GM20431 (cell line): ENCODE measurements around the gene CRYZ.
"Not testable (repeated sequence)": the region's sequence is repeated elsewhere in the genome, so short reads cannot be mapped to it uniquely, and the experiment has no call there.

Source experiments
- in situ Hi-C: fragments of 300-500 bp; cut with MseI, MboI; formaldehyde crosslinking; loops from one replicate; pipeline ENCODE4 v1.15.0; 2020; ENCODE audit warnings: low sequenced_read_pairs; ENCODE audit not compliant: unreplicated experiment

The CRYZ gene

DNA sequence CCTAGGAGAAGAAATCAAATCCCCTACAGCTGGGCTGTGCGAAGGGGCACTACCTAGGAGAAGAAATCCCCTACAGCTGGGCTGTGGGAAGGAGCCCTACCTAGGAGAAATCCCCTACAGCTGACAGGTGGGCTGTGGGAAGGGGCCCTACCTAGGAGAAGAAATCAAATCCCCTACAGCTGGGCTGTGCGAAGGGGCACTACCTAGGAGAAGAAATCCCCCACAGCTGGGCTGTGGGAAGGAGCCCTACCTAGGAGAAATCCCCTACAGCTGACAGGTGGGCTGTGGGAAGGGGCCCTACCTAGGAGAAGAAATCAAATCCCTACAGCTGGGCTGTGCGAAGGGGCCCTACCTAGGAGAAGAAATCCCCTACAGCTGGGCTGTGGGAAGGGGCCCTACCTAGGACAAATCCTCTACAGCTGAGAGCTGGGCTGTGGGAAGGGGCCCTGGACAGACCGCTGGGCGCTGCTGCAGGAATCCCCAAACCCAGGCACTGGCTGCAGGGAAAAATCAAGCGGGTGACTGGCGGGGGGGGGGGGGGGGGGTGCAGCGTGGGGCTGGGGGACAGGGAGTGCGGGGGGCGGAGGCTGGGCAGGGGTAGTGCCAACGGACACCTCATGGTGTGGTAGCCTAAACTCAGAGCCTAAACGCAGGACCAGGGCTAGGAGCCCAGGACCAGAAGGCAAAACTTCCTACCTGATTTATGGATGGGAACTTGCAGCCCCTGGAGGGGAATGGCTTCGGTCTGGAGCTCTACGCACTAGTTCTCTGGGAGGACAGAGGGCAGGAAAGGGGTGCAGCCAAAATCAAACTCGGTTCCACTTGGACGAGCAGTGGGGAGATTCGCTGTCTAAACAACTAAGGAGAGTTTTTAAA, 541 bp downstream of the CRYZ start:
- in situ Hi-C loops = not testable (repeated sequence)

DNA sequence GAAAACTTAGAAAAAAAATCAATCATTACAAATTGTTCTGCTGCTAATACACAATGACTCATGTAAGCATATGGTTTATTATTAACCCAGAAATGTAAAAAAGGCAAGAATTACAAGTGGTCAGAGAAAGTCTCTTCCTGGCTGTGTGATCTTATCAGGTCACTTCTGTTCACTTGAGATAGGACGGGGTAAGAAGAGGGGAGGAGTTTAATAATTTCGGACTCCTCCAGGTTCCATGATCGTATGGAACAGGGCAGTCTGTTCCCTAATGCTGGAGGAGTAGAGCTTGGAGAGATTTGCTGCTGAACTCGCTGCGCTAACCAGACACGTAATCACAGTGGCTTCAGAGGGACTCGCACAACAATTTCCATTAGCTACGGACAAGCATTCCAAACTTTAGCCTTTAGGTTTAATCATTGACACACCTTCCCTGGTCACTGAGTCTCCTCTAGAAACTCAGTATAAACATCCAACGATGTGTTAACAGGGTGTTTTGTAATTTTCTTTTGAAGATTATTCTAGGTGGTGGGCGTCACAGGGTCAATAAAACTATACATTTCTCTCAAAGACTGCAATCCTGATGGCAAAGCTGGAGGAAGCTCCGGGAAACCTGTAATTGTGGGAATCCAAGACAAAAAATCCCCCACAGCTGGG, 1.3 kb downstream of the CRYZ start:
- in situ Hi-C loops = no loop called here

DNA sequence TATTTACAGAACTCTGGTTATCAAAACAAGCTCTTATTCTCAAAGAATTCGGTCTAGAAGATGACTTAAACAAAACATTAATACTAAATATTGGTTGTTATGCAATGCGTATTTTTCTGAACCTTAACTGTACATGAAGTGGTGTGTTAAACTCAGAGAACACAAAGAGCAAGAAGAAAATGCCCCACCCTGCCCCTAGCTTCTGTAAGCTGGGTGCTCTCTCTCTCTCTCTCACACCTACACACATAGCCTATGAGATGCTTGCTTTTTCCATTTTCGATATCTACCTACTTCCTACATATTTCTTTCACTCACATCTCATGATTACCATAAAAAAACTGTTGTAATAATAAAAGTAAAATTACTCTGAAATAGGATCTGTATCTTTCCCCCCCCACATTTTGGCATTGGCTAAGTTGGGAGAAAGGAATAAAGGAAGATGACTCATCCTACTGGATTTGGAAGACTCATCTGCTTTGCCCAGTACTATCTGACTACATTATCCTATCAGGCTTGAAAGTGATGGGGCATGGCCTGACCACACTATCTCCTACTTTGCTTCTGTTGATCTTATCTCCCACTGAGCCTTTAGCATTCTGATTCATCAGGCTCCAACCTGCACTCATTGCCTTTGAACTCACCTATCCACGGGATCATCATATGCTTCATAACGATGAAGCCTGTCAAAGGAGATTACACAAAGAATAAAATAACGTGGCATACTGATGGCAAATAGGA, 2.9 kb downstream of the CRYZ start:
- in situ Hi-C loops = no loop called here

DNA sequence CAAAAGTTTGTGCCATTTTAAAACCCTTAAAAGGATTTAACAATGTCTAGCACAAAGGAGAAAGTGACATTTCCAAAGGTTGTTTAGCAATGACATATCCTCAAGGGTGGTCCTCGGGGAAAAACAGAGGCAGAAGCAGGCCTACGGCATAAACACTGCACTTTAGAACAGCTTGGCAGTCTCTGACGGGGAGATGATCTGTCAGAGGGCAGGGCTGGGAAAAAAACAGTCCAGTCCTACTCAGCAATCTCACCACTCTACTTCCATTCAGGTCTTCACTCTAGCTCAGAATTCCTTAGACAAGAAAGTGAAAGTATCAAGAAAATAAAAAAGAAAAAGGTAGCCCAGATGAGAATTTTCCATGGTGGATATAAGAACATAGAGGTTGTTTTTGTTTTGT, 4.1 kb downstream of the CRYZ start:
- in situ Hi-C loops = no loop called here

DNA sequence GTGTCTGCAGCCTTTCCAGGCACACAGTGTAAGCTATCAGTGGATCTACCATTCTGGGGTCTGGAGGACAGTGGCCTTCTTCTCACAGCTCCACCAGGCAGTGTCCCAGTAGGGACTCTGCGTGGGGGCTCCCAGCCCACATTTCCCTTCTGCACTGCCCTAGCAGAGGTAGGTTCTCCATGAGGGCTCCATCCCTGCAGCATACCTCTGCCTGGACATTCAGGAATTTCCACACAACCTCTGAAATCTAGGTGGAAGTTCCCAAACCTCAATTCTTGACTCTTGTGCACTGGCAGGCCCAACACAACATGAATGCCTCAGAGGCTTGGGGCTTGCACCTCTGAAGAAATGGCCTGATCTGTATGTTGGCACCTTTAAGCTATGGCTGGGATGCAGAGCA, 6.8 kb downstream of the CRYZ start:
- in situ Hi-C loops = no loop called here

DNA sequence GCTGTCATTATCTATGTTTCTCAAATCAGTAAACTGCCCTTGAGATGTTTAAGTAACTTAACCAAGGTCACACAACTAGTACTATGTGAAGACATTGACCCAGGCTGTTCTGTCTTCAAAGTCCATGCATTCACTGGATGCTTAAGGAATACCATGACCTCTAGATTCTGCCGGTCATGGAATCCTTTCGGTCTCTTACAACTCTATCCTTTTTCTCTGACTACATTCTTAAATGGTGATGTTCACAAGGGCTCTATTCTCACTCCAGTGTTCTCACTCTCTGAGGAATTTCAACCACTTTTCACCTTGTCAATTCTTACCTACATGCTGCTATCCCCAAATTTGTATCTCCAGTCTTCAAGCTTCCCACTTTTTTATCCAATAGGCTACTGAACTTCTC, 15.2 kb downstream of the CRYZ start:
- in situ Hi-C loops = no loop called here

DNA sequence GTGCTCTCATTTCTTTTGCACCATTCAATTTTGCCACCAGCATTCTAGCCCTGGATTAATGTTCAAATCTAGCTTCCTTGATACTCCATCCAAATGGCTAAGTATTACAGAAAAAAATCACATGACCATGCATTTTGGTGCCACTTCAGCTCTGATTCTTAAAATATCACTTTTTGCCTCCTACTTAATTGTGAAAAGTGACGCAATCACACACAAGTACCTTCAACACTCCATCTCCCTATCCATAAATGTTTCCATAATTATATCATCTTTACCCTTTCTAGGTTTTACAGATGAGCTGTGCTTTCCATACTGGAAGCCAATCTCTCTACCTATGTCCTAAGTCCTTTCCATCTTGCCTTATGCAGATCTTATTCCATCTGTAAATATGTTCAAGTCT, 16.0 kb downstream of the CRYZ start:
- in situ Hi-C loops = no loop called here

DNA sequence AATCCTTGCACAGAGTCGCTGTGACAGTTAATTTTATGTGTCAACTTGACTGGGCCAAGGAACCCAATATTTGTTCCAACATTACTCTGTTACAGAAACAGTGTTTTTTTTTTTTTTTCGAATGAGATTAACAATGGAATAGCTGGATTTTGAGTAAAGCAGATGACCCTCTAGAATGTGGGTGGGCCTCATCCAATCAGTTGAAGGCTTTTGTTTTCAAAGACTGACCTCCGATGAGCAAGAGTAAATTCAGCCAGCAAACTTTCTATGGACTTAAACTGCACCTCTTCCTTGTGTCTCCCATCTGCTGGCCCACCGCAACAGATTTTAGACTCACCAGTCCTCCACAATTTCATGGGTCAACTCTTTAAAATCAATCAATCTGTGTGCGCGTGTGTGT, 17.0 kb downstream of the CRYZ start:
- in situ Hi-C loops = no loop called here

DNA sequence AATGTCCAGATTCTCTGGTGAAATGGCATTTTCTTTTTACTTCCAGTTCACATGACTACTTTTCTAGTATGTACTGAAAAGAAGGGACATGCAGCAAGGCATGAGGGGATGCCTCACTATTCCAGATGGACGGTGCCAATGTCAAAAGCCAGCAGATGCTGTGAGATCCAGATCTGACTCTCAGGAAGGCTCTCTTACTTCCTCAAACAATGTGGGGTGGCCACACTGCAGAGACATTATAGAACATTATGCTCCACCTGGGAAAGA, 17.7 kb downstream of the CRYZ start:
- in situ Hi-C loops = no loop called here

DNA sequence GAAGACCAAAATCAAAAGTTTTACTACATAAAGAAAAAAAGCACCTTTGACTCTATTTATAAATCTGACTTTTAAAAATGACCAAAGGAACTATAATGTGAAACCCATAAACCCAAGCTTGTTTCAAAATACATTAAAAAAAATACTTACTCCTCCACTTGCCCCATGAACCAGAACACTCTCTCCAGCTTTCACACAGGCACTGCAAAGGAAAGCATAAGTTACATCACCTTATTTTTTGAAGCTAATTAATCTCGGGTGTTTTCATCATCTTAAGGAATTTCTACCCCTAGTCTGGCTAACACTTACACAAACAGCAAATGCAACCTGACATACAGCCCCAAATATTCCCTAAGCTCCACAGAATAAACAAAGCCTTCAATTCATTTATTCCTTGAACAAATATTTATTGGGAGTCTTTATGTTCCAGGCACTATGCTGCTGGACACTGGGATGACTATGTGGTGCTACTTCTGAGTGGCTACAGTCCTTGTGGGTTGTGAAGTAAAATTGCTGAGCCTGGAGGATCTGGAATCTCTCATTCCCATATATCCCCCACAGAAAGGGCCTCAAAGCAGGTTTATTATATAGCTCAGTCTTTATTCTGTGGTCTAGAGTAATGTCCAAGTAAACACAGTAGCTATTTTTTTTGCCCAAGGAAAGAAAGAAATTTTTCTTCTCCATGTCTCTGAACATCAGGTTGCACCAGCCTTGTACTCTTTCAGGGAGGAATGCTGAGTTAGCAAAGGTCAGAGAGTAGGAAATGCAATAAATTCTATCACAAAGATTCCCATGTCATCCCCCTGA, 18.2 kb downstream of the CRYZ start:
- in situ Hi-C loops = no loop called here

DNA sequence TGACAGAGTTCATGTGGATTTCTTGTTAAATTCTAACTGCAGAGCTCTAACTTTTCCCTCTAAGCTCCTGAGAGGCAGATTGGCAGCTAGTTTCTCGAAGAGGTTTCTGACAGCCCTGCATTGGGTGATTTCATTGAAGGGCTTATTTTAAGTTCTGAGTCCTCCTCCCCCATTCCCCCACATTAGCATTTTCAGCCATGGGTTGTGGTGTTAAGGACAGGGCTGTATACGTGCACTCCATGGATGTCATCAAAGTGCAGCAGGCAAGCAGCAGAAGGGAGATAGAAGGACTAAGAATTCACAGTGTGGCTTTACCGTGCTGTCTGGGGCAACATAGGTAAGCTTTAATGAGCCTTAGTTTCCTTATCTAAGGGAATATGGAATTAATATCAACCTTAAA, 19.0 kb downstream of the CRYZ start:
- in situ Hi-C loops = no loop called here

DNA sequence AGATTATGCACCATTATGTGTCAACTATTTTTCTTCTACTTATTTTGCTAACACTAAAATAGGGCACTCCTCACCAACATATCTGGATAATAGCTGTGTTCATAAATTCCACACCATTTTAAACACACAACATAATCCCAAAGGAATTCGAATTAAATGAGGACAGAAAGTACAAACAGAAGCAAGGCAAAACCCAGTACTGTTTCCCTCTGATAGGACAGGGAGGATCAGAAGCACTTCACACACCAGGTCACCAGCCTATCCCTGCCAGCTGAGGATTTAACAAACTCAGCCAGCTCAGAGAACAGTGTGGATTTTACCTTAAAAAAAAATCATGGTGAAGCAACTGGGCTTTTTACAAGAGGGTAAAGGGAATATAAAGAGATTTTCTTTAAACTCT, 20.0 kb downstream of the CRYZ start:
- in situ Hi-C loops = no loop called here

DNA sequence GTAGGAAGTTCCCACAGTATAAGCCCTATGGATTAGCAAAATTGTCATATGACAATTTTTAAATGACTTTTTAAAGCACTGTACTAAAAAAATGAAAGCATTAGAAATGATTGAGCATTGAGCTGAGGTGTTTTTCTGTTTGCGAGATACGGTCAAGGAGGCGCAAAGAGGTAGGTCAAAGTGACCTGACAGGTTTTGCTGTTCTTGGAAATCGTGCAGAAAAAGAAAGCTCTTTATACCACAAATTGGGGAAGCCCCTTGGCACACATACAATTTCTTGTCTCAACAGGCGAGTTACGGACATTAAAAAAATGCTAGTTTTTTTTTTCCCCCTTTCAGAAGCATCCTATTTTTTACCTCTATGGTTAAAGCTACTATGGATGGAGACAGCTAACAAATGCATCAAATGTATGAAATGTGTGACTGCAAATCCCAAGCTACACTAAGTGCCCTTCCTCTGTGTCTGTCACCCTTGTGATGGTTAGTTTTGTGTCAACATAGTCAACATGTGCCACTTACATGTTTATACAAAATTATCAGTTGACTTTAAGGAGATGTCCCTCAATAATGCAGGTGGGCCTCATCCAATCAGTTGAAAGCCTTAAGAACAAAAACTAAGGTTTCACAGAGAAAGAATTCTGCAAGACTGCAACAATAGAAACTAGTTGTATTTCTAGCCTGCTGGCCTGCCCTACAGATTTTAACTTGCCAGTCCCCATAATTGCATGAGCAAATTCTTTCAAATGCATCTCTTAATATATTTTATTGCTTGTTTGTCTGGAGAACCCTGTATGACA, 29.3 kb downstream of the CRYZ start:
- in situ Hi-C loops = no loop called here

DNA sequence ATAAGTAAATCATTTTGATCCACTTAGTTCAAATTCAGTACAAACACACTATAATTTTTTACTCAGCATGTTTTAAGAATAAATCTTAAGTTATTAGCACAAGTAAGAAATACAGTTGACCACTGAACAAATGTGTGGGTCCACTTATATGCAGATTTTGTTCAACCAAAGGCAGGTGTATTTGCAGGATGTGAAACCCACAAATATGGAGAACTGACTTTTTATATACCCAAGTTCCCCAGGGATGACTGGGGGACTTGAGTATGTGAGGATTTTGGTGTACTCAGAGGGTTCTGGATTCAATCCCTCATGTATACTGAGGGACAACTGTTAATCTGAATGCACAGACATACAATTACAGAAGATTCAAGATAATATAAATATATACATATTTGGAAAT, 33.5 kb downstream of the CRYZ start:
- in situ Hi-C loops = loop anchor here (25.0 kb wide), 1 partner anchor 187 kb away; the partner anchor contains the start of gene LRRC53

DNA sequence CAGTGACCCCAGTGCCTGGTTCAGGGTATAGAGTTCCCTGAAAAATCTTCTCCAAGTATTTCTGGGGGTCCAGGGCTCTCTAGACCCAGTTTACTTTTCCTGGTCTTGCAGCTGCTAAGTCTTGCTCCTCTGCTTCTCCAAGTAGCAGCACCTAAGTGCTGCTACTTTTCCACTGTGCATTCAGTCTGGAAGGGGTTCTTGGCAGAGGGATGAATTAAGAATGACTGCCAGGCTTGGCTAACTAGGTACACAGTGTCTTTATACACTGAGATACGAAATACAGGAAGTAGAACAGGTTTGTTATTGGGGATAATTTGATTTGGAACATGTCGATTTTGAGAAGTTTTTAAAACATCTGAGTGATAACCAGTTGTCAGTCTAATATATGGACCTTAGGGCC, 35.0 kb downstream of the CRYZ start:
- in situ Hi-C loops = loop anchor here (25.0 kb wide), 1 partner anchor 186 kb away; the partner anchor contains the start of gene LRRC53

DNA sequence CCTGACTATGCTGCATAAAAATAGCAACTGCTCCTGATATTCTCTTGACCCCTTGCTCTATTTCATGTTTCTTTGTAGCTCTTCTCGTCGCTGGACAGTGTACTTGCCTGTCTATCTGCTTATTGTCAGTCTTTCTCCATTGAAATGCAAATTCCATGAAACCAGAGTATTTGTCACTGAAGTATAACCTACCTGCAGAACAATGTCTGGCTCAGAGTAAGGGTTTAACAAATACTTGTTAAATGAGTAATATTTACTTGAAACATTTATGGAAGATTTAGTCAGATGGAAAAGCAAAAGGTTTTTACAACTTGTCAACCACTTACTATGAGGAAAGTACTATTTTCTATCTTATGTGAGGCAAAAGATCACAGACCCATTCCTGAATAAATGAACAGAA, 39.4 kb downstream of the CRYZ start:
- in situ Hi-C loops = loop anchor here (25.0 kb wide), 1 partner anchor 181 kb away; the partner anchor contains the start of gene LRRC53

DNA sequence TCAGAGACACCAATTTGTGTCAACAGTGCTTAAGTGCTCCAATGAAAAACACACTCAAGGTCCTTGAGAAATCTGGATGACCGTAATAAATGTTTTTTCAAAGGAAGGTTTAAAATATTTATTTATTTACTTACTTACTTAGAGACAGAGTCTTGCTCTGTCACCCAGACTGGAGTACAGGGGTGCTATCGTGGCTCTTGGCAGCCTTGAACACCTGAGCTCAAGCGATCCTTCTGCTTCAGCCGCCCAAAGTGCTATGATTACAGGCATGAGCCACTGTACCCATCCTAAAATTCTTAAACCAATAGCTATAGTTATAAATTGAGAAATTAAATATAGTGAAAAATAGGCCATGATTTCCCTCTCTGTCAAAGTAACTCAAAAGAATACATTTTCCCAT, 41.9 kb downstream of the CRYZ start:
- in situ Hi-C loops = loop anchor here (25.0 kb wide), 1 partner anchor 179 kb away; the partner anchor contains the start of gene LRRC53

DNA sequence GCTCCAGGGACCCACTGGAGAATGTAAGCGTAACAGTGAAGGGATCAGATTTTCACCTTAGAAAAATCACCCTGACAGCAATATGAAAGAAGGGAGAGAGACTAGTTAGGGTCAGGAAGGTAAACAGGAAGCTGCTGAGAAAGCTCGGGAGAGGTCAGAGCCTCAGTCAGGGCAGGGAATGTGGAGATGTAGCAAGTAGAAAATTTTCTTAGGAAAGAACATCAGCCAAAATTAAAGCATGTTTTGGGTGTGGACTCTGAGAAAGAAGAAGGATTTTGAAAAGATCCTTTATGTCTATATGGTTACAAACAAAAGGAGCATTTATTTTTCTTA, 42.5 kb downstream of the CRYZ start:
- in situ Hi-C loops = loop anchor here (25.0 kb wide), 1 partner anchor 178 kb away; the partner anchor contains the start of gene LRRC53

DNA sequence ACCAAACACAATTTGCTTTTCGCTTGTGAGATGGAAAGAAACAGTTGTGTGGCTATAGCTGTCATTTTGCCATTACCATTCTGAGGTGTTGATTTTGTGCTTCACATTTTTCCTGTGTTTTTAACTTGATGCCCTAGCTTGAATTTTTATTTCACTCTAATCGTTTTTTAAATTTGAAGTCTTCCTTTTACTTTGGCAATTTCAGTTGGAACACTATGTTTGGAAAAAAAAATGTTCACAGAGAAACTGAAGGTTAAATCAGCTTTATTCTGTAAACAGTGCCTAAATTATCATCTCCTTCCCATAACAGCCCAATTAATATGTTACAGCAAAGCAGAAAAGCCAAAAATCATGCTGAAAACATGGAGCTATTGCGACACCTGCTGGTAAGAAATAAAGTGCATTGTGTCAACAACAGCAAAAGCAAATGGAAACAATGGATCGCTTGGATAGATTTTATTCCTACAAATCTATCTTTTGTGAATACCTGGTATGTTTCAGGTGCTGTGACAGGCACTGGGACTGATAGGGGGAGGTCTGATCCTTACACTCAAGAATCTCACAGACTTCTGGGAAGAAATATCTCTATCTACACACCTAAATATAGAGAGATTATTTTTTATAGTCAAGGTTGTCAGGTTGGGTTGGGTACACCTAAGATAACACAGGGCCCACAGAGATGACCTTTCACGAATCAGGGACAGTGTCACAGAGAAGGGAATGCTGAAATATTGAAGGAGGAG, 43.1 kb downstream of the CRYZ start:
- in situ Hi-C loops = loop anchor here (25.0 kb wide), 1 partner anchor 177 kb away; the partner anchor contains the start of gene LRRC53
